GM19023 (cell line): ENCODE data around the gene TUBB3.
A peak's percentile ranks its signal among the peaks of the same experiment; 100 is the strongest.
"Not testable (repeated sequence)": the region's sequence is repeated elsewhere in the genome, so short reads cannot be mapped to it uniquely, and the experiment has no call there.

Experiments
- ATAC-seq: cut with Tn5 transposase; IDR thresholded peaks from one replicate; pipeline ENCODE4 v1.9.1; 2021; ENCODE audit warnings: mild to moderate bottlenecking, moderate library complexity; ENCODE audit not compliant: unreplicated experiment

Gene TUBB3

DNA sequence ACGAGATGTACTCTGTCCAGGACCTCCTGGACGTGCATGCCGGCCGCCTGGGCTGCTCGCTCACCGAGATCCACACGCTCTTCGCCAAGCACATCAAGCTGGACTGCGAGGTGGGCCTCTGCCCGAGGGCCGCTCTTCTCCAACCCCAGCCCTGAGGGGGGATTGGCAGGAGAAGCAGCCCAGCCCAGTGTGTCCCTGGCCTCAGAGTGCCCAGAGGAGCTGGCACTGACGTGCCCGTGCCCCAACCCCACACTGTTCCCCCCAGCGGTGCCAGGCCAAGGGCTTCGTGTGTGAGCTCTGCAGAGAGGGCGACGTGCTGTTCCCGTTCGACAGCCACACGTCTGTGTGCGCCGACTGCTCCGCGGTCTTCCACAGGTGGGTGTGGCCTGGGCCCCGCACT, 41.1 kb downstream of the TUBB3 start:
- no peak for ATAC-seq

DNA sequence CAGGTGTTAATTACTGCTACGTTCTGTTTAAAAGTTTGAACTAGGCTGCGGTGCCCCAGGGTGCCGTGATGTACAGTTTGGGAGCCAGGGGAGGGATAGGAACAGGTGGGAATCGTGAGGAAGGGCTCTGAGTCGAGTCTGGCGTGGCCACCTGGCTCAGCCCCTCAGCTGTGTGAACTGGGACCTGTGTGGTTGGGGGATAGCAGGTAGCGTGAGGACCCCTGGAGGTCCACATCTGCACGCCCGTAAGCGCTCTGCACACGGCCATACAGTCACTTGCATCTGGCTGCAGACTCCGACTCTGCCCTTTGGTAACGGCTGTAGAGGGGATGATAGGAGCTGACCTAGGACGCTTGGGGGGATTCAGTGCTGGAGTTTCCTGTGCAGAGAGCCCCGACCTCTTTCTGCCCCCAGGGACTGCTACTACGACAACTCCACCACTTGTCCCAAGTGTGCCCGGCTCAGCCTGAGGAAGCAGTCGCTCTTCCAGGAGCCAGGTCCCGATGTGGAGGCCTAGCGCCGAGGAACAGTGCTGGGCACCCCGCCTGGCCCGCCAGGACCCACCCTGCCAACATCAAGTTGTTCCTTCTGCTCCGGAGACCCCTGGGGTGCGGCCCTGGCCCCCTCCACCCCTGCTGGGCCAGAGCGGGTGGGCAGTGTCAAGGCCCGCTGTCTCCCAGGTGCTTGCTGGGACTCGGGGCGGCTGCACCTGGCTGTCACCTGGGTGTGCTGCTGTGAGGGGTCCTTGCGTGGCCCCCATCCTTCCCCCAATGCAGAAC, 42.5 kb downstream of the TUBB3 start:
- ATAC-seq, result no peak

- ATAC-seq, result no peak
Observed at GRCh38 chr16:89966756-89967155, 43.6 kb downstream of the TUBB3 start.

GRCh38 chr16:89967436-89967835, 44.3 kb downstream of the TUBB3 start:
- ATAC-seq, result not testable (repeated sequence)

DNA sequence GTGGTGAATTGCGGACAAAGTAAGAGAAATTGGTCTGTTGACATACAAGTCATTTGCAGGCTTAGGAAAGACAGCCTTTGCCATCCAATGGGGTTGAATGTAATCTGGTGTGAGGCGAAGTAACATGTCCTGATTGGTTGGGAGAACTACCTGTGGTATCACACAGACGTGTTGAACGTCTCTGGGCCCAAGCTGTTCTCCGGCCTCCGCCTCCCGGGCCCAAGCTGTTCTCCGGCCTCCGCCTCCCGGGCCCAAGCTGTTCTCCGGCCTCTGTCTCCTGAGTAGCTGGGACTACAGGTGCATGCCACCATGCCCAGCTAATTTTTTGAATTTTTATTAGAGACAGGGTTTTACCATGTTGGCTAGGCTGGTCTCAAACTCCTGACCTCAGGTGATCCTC, 44.9 kb downstream of the TUBB3 start:
- ATAC-seq, result not testable (repeated sequence)

GRCh38 chr16:89969741-89970410, 46.7 kb downstream of the TUBB3 start:
- ATAC-seq, result no peak

- ATAC-seq, result no peak
Observed at GRCh38 chr16:89971495-89972243, 48.5 kb downstream of the TUBB3 start.

DNA sequence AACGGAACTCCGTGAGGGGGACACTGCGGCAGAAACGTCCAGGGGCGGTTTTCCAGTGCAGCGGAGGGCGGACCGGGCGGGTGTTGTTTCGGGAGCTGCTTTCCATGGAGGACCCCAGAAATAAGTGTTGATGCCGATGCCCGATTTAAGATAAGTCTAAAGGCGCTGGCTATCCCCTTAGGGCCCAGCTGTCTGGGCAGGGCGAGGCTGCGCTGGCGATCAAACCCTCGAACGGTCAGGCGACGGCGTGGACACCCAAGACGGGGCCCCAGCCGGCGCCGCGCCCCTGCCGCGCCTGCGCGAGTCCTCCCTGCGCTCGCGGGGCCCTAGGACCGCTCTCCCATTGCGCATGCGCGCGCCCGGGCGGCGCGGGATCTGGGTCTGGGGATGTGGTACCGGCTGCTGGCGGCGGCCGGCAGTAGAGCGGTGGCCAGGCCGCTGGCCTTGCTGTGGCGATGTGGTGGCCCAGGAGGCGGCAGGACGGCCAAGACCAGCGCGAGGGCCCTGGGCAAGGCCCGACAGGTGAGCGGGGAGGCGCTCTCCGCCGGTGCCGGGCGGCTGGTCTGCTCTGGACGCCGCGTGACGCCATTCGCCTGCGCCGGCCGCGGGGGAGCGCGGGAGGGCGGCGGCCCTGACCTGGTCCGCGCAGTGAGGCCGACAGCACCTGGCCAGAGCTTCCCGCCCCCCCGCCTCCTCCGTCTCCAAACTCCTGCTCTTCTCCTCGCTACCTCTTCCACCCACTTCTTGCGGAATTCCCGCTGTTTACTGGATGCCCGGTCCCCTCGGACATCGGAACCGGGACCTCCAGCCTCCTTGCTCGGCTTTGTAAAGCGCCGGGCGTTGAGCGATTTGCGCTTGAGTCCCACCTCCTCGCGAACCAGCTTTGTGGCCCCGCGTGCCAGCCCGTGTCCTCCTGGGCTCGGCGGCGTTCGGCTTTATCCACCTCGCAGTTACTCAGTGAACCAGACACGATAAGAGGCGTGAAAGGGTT, 49.4 kb downstream of the TUBB3 start:
- ATAC-seq, result peak; percentile 94

GRCh38 chr16:89973235-89973634, 50.1 kb downstream of the TUBB3 start:
- no peak for ATAC-seq

DNA sequence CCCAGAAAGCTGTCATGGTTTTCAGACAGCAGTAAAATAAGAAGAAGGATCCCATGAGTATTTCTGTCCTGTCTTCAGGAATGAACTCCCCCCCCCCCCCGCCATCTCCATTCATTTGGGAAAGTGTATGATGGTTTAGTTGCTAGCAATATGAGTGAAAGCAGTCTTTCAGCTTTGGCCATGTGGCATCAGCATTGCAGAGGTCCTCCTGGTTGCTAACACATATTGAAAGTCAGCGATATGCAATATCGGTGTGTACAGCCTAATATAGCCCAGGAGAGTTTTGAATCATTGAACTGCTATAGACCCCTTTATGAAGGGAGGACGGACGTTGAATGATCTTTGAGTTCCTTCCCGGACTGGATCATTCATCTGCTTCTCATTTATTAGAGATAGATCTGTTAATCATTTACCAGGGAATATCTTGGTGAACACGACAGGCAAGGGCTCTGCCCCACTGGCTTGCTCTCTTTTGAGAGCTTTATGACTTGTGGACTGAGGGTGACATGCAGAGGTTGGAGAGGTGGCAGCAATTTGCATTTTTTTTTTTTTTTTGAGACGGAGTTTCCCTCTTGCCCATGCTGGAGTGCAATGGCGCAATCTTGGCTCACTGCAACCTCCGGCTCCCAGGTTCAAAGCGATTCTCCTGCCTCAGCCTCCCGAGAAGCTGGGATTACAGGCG, 50.7 kb downstream of the TUBB3 start:
- ATAC-seq, result no peak

DNA sequence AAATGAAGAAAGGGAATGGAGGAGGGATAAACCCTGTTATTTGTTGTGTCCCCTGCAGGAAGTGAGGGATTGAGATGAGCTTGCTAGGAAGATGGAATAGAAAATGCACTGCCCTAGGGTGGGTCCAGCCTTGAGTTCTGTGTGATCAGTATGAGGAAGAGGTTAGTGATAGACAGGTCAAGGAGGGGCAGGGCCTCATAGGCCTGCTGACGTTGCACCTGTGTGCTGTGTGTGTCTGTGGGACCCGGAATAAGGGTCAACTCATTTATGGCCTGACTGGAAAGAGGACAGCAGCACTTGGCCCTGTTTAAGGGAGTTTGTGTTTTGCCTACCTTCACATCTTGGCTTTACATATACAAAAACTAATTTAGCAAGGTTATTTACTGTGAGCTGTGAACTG, 51.7 kb downstream of the TUBB3 start:
- no peak for ATAC-seq

DNA sequence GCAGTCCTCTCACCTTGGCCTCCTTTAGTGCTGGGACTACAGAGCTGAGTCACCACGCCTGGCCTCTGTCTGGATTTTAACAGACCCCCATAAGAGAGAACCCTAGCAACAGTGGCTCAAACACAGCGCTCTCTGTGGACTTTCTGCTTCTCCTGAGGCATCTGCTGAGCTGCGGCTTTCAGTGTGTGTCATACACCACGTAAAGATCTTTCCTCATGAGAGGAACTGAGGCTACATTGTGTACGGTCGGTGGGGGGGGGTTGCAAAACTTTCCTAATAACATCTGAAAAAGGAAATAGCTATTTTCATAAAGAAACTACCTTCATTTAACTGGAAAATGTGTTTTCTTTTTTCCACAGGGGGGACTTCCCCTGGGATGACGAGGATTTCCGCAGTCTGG, 58.3 kb downstream of the TUBB3 start:
- ATAC-seq, result no peak

GRCh38 chr16:89982318-89982717, 59.2 kb downstream of the TUBB3 start:
- ATAC-seq, result no peak

DNA sequence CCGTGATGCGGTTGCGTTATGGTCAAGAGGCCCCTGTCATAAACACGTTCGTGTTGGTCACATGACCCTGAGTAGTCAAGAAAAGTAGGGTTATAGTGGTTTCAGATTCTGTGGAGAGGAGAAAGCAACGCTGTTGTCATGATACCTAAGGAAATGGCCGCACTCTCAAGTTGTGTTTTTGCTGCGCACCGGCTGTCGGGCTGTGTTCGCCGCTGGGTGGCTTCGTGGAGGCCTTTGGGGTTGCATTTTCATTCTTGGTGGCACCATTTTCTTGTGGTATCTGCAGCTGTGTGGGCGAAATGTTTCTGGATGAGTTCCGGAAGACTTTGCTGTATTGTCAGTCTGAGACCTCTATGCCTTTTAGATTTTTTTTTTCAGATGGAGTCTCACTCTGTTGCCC, 60.4 kb downstream of the TUBB3 start:
- ATAC-seq, result no peak

DNA sequence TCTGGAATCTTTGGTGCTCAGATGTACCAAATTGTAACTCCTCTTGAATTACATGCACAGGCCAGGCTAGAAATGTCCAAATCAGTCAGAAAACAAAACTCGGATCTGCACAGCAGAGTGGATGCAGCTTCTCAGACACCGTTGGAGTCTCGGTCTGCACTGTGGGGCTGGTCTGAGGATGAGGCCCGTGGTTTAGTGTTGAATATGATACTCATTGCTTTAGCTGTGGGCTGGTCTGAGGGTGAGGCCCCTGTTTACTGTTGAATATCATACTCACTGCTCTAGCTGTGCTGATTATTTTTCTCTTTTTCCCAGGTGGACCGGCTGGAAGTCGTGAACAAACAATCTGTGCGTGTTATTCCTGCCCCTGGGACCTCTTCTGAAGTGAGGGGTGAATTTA, 61.1 kb downstream of the TUBB3 start:
- no peak for ATAC-seq

GRCh38 chr16:89985219-89985618, 62.1 kb downstream of the TUBB3 start:
- ATAC-seq, result no peak
